SHP77 (cell line): ENCODE measurements around the gene CCDC157.
A peak's percentile ranks its signal among the peaks of the same experiment; 100 is the strongest.

Experiments
- DNase-seq, 2 experiments: peaks; one replicate each; lab custom pipeline; 2025; lab: John Stamatoyannopoulos, UW

CCDC157 gene

GRCh38 chr22:30356449-30357235, at the start of gene CCDC157, which contains the start of gene SF3A1:
TSS of gene CCDC157 (plus strand) at chr22:30357007. CDS start at chr22:30366001, 8,994 bp downstream.
TSS of gene SF3A1 (minus strand) at chr22:30356894. CDS start at chr22:30356792, 102 bp downstream.
- peak; percentile 90 to 93 for DNase-seq

- DNase-seq, result no peak
Measured at GRCh38 chr22:30307041-30307574, 49.7 kb upstream of the CCDC157 start.

DNA sequence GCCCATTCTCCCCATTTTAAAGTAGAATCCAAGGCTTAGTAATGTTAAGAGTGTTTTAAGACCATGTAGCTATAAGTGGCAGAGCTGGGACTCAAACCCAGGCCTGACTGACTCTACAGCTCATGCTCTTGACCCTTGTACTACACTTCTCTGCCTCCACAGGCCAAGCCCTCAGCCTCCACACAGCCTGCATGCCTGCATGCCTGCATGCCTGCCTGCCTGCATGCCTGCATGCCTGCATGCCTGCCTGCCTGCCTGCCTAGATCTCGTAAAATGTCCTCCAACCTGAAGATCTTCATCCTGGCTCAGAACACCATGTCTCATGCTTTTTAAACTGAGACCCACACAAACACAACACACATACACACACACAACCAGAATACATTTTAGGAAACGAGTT, 48.7 kb upstream of the CCDC157 start:
- DNase-seq, result no peak

- no peak for DNase-seq
Measured at GRCh38 chr22:30308518-30309230, 48.1 kb upstream of the CCDC157 start.

- no peak for DNase-seq
Measured at GRCh38 chr22:30309951-30310741, 46.7 kb upstream of the CCDC157 start.

- no peak for DNase-seq
Measured at GRCh38 chr22:30310881-30311771, 45.7 kb upstream of the CCDC157 start.

- DNase-seq, result no peak
Measured at GRCh38 chr22:30312053-30312452, 44.8 kb upstream of the CCDC157 start.

- DNase-seq, result no peak
Measured at GRCh38 chr22:30313527-30314363, 43.1 kb upstream of the CCDC157 start.

DNA sequence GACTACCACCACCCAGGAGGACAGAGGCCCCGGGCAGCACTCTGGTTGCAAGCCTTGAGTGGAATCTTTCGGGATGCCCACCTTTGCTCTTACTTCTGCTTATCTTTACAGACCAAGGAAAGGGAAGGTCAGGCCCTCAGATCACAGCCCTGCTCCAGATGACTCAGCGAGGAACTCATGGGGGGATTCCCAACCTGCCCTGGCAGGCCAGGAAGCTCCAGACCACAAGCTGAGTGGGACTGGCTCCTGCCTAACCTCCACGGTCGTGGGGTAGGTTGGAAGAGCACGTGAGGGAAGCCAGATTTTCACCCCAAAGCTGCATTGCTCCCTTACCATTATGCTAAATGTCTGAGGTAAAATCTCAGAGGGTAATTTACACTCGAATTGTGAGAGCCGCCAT, 41.9 kb upstream of the CCDC157 start:
- DNase-seq, result no peak

DNA sequence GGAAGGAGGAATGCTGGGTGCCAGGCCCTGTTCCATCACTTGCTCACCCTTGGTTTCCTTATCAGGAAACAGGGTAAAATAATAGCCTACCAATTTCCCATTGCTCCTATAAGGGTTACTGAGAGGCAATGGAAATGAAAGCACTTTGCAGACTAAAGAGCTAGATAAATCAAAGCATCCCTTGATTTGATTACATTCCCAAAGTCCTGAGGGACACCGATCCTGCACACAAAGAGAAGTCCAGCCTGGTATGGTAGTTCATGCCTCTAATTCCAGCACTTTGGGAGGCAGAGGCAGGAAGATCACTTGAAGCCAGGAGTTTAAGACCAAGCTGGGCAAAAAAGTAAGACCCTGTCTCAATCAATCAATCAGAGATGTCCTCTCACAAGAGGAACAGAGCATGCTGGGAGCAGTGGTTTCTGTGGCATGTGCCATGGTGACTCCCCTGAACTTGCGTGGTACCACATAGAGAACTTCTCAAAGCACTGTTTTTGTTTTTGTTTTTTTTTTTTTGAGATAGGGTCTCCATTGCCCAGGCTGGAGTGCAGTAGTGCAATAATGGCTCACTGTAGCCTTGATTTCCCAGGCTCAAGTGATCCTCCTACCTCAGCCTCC, 40.7 kb upstream of the CCDC157 start:
- no peak for DNase-seq

- no peak for DNase-seq
Measured at GRCh38 chr22:30317778-30318177, 39.0 kb upstream of the CCDC157 start.

- no peak for DNase-seq
Measured at GRCh38 chr22:30318799-30319419, 37.9 kb upstream of the CCDC157 start.

- no peak for DNase-seq
Measured at GRCh38 chr22:30320021-30320556, 36.7 kb upstream of the CCDC157 start.

DNA sequence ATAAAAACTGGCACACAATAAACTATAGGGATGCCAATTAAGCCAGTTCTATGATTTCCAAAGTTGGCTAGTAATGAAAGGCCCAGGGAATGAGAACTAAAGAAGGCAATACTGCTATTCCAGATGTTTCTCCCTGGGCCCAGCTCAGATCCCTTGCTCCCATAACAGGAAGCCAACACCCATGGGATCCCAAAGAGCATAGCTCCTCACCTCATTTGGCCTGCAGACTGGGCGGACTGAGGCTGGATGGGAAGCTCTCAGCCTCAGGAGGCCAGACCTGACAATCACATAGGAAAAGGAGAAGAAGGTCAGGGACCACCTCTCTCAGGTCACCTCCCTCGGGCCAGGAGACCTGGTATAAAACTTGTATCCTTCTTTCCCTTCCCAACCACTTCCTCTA, 35.3 kb upstream of the CCDC157 start:
- no peak for DNase-seq

DNA sequence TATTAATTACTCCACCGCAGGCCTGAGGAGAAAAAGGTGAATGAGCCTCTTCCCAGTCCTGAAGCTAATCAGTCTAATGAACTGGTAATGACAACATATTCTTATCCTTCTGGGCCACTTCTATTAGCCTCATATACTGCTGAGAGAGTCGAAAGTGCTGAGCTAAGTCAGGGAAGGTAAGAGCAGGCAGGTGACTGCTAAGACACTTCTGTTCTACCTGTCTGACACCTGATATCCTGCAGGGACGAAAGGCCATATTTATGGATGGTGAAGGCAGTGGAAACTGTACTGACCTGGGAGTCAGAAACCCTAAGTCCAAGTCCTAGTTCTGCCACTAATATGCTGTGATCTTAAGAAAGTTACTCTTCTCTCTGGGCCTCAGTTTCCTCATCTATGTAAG, 33.6 kb upstream of the CCDC157 start:
- no peak for DNase-seq

GRCh38 chr22:30324014-30324730, 32.6 kb upstream of the CCDC157 start:
- no peak for DNase-seq

DNA sequence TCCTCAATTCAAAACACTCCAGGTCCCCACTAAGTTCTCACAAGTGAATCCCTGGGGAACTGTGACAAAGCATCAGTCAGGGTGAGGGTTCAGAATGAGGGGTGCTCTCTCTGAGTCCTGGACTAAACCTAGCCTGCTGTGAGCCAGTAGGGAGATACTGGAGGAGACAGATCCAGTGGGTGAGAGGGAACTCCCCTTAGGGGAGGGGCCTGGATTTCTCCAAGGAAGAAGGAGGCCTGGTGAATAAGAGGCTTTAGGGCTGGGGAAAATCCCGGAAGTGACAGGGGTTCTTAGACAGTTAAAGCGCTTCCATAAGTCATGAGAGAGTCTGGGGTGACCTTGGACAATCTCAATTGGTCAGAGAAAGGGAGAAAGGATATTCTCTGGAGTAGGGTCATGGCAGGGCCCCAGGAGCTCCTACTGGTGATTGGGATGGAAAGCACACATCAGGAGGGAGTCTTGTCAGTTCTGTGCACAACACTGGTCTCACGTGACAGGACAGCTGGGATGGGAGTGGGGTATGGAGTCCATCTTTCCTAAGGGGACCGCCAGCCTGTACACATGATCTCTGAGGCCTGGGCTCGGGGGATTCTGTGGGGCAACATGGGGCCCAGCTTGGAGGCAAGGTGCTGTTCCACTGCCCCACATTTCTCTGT, 31.6 kb upstream of the CCDC157 start:
- DNase-seq, result no peak

- no peak for DNase-seq
Measured at GRCh38 chr22:30325724-30326254, 31.0 kb upstream of the CCDC157 start.
